ENCODE measurements around the gene HPS4. TPM values are rescaled to one million over a fixed set of nuclear protein-coding genes. Genes with fewer than 3 reads are reported as not detected.
A peak's percentile ranks its signal among the peaks of the same experiment; 100 is the strongest.

Gene HPS4
- total RNA-seq, 1 donor from 2014 or later, result 55.1 TPM

DNA sequence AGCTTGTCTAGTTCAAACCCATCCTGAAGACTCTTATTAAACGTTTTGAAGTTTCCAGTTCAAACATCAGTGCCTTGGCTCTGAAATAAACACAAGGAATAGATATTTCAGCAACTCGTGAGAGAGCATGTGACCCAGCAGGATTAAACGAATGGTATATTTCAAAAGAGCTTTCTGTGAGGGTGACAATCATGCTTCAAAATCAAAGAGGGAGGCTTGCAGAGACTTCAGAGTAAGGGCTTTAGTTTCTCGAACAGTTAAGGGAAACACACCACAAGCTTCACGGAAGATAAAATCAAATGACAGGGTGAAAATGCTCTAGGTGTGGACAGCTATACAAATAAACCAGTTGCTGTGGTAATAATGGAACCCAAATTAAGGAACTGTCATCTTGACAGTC is 1.4 kb downstream of the HPS4 start:
- Mint-ChIP-seq H3K27ac (ENCODE audit: unreplicated experiment) (no peak overlapping the region), H3K9me3 (ENCODE audit: unreplicated experiment) (peaks cover 3% of the 10 kb centered on the region), H3K4me1 (ENCODE audit: low read depth, unreplicated experiment) (peaks cover 36% of the 10 kb centered on the region), H3K4me3 (ENCODE audit: unreplicated experiment) (peak overlapping the region; percentile 98), H3K27me3 (ENCODE audit: unreplicated experiment) (peaks cover 2% of the 10 kb centered on the region), H3K36me3 (ENCODE audit: unreplicated experiment) (no peaks in the 10 kb centered on the region)
- TF ChIP-seq, protein P1, sequence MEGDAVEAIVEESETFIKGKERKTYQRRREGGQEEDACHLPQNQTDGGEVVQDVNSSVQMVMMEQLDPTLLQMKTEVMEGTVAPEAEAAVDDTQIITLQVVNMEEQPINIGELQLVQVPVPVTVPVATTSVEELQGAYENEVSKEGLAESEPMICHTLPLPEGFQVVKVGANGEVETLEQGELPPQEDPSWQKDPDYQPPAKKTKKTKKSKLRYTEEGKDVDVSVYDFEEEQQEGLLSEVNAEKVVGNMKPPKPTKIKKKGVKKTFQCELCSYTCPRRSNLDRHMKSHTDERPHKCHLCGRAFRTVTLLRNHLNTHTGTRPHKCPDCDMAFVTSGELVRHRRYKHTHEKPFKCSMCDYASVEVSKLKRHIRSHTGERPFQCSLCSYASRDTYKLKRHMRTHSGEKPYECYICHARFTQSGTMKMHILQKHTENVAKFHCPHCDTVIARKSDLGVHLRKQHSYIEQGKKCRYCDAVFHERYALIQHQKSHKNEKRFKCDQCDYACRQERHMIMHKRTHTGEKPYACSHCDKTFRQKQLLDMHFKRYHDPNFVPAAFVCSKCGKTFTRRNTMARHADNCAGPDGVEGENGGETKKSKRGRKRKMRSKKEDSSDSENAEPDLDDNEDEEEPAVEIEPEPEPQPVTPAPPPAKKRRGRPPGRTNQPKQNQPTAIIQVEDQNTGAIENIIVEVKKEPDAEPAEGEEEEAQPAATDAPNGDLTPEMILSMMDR (IDR thresholded peaks at IDR 0.05; ENCODE audit: partially characterized antibody, unreplicated experiment), result no peak
- no peak for DNase-seq

DNA sequence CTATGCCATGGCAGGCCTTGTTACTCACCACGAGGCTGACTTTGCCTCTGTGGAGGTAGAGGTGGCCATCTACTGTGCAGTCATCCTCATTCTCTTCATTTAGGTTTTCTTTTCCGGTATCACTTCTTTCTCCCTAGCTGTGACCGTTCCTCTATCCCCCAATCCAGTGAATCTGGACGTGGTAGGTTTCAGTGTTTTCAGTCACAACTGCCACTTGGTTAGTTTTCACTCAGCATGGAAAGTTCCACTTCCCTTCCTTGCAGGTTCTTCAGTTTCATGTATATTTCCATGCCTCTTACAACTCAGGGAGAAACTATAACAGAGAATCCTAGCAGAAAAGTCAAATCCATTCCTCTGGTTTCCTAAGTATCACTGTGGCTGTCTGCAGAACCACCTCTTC is 1.9 kb downstream of the HPS4 start:
- peaks cover 36% of the 10 kb centered on the region for H3K4me1 Mint-ChIP-seq (ENCODE audit: low read depth, unreplicated experiment)
- peak overlapping the region; percentile 98 for H3K4me3 Mint-ChIP-seq (ENCODE audit: unreplicated experiment)
- H3K27ac Mint-ChIP-seq (ENCODE audit: unreplicated experiment), result no peak overlapping the region
- TF ChIP-seq, protein P1 (IDR thresholded peaks at IDR 0.05; ENCODE audit: partially characterized antibody, unreplicated experiment), result no peak
- H3K9me3 Mint-ChIP-seq (ENCODE audit: unreplicated experiment), result peaks cover 3% of the 10 kb centered on the region
- H3K27me3 Mint-ChIP-seq (ENCODE audit: unreplicated experiment), result peaks cover 2% of the 10 kb centered on the region
- no peaks in the 10 kb centered on the region for H3K36me3 Mint-ChIP-seq (ENCODE audit: unreplicated experiment)
- no peak for DNase-seq

DNA sequence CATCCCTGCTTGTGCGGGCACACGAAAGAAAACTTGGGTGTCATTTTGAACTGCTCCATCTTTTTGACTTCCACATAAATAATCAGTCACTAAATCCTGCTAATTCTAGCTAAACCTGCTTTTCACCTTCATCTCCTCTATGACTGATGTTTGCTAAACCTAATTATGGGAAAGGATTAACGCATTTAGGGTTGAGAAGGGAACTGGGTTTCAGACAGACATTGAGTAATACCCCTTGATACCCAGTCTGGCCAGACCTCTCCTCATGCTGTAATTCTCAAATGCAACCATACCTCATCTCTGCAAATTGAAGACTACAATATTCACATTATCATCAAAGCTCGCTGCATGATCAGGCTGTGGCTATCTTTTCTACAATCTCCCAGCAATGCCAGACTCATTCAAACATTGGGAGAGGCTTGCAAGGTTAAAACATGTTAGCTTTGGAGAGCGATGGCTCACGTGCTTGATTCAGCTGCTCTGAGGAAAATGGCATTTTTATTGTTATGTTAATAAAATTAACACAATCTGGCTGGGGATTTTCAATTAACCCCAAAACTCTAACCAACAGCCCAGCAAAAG is 2.4 kb downstream of the HPS4 start:
- Mint-ChIP-seq H3K4me3 (ENCODE audit: unreplicated experiment) (peak overlapping the region; percentile 44), H3K9me3 (ENCODE audit: unreplicated experiment) (peaks cover 3% of the 10 kb centered on the region), H3K4me1 (ENCODE audit: low read depth, unreplicated experiment) (peaks cover 36% of the 10 kb centered on the region), H3K27ac (ENCODE audit: unreplicated experiment) (no peak overlapping the region), H3K36me3 (ENCODE audit: unreplicated experiment) (no peaks in the 10 kb centered on the region), H3K27me3 (ENCODE audit: unreplicated experiment) (peaks cover 2% of the 10 kb centered on the region)
- TF ChIP-seq, protein P1 (IDR thresholded peaks at IDR 0.05; ENCODE audit: partially characterized antibody, unreplicated experiment), result no peak
- no peak for DNase-seq

DNA sequence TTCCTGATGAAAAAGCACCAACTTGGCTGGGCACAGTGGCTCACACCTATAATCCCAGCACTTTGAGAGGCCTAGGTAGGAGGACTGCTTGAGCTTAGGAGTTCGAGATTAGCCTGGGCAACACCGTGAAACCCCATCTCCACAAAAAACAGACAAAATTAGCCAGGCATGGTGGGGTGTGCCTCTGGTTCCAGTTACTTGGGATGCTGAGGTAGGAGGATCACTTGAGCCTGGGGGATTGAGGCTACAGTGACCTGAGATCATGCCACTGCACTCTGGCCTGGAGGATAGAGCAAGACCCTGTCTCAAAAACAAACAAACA is 3.0 kb downstream of the HPS4 start:
- Mint-ChIP-seq H3K4me3 (ENCODE audit: unreplicated experiment) (no peak overlapping the region), H3K27ac (ENCODE audit: unreplicated experiment) (no peak overlapping the region), H3K27me3 (ENCODE audit: unreplicated experiment) (peaks cover 2% of the 10 kb centered on the region), H3K36me3 (ENCODE audit: unreplicated experiment) (no peaks in the 10 kb centered on the region), H3K4me1 (ENCODE audit: low read depth, unreplicated experiment) (peaks cover 36% of the 10 kb centered on the region), H3K9me3 (ENCODE audit: unreplicated experiment) (peaks cover 3% of the 10 kb centered on the region)
- TF ChIP-seq, protein P1 (IDR thresholded peaks at IDR 0.05; ENCODE audit: partially characterized antibody, unreplicated experiment), result no peak
- DNase-seq, result no peak

DNA sequence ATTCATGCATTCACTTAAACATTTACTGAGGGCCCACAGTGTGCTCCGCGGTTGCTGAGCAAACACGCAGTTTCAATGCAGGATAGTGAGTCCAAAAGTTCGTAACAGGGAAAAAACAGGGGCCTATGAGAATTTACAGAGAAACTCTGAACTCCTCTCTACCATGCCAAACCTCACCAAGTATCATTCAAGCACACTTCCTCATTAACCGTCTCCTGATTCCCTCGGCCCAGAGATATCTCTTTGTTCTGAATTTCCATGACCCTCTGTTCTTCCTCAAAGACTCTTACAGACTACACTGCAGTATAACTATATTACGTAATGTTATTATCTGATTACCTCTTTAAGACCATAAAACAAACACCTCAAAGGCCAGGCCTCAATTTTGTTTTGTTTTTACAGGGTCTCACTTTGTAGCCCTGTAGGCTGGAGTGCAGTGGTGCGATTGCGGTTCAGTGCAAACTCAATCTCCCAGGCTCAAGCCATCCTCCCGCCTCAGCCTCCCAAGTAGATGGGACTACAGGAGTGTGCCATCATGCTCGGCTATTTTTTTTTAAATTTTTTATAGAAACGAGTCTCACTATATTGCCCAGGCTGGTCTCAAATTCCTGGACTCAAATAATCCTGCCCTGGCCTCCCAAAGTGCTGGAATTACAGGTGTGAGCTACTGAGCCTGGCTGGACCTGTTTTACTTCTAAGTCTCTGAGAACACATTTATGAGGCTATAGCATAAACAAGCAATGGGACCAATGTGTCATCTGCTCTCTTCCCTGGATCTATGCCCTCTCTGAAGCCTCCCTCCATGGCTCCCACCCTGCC is 3.6 kb downstream of the HPS4 start:
- Mint-ChIP-seq H3K4me3 (ENCODE audit: unreplicated experiment) (peak overlapping the region; percentile 75), H3K4me1 (ENCODE audit: low read depth, unreplicated experiment) (peaks cover 36% of the 10 kb centered on the region), H3K27me3 (ENCODE audit: unreplicated experiment) (peaks cover 2% of the 10 kb centered on the region), H3K27ac (ENCODE audit: unreplicated experiment) (peak overlapping the region; percentile 67), H3K9me3 (ENCODE audit: unreplicated experiment) (peaks cover 3% of the 10 kb centered on the region), H3K36me3 (ENCODE audit: unreplicated experiment) (no peaks in the 10 kb centered on the region)
- no peak for DNase-seq
- TF ChIP-seq, protein P1 (IDR thresholded peaks at IDR 0.05; ENCODE audit: partially characterized antibody, unreplicated experiment), result no peak
